GM19324 (cell line): ENCODE data around the gene KCNG4.

ENCODE experiments used
- ATAC-seq: cut with Tn5 transposase; IDR thresholded peaks from one replicate; pipeline ENCODE4 v1.9.1; 2021; ENCODE audit warnings: mild to moderate bottlenecking, moderate library complexity; ENCODE audit not compliant: unreplicated experiment, low FRiP score

Gene KCNG4

DNA sequence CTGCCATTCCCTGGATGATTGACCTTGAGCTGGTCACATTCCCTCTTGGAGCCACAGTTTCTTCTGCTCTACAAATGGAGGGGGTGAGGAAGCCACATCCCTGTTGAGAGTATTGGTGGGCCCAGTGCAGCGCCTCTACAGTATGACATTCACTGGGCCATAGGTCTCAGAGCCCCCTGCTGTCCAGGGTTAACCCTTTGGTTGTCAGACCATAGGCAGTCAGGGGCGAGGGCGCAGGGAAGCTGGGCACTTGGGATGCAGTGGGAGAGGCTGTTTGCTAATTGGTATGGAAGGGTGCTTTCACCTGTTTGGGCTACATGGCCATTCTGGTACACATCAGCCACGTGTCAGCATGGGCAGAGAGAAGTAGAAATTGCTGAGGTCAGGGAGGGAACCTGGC, 27.6 kb upstream of the KCNG4 start:
- no peak for ATAC-seq

DNA sequence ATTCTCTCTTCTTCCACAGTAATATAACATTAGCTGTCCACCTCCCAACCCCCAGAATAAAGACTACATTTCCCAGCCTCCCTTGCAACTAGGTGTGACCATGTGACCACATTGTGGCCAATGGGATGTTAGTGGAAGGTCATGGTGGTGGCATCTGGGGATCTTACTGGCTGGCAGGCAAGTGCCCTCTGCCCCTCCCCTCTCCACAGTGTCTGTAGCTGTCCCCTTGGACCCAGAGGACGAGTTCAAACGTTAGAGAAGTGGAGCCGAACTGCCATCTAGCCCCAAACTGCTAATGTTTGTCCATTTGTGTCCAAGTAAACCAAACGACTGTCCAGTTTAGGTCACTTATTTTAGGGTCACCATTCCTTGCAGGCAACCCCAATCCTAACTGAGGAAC, 26.6 kb upstream of the KCNG4 start:
- ATAC-seq = no peak

DNA sequence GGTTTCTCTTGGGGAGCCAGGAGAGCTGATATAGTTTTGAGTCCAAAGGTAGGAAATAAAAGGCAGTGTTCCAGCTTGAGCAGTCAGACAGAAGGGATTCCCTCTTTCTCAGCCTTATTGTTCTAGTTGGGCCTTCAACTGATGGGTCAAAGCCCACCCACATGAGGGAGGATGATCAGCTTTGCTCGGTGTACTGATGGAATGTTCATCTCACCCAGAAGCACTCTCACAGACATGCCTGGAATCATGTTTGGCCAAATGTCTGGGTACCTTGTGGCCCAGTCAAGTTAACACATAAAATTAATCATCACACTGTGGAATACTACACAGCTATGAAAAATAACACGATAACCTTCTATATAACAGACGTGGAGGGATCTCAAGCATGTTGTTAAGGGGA, 23.1 kb upstream of the KCNG4 start:
- no peak for ATAC-seq

DNA sequence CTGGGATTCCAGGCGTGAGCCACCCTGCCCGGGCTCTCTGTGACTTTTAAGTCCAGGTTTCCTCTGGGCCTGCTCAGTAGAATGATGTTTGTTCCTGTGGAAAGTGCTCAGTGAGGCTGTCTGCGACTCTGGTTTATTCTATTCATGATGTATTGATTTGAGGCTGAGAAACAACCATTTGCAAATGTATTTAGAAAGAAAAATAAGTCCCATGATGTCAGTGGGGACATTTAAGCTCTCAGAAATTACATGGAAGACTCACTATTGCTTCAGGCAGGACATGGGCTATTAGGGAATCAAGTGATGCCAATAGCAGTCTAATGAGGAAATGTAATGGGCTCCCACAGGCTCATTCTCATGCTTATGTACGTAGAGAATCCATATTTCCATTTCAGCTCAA, 22.2 kb upstream of the KCNG4 start:
- ATAC-seq = no peak

DNA sequence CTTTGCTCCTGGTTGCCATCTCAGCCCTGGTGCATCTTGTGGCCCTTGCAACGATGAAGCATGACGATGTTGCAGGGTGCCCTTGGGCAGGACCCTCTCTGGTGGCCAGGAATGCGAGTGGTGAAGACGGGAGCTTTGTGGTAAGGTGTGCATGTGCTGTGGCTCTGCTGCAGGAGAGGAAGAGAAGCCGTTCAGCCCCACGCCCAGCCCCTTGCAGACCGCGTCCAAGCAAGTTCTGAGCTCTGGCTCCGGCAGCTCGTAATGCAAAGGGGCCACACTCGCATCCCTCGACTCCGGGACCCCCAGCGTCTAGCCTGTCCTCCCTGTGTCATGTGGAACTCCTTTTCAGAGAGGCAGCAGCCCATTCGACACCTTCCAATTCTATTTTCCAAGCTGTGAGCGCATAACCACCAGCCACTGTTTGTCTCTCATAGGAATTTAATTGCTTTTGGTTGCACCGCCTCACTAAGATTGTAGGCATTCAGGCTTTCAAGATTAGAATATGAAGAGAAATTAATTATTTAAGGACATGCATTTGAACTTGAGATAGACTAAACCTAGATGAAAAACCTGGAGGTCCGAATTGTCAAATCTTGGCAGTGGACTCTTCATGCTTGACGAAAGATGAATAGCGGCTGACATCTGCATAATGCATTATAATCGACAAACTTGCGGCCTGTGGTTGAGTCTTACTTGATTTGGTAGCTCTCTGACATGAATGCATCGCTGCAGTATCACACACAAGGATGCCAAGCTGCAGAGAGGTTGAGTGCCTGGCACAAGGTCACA, 21.1 kb upstream of the KCNG4 start:
- ATAC-seq = no peak

DNA sequence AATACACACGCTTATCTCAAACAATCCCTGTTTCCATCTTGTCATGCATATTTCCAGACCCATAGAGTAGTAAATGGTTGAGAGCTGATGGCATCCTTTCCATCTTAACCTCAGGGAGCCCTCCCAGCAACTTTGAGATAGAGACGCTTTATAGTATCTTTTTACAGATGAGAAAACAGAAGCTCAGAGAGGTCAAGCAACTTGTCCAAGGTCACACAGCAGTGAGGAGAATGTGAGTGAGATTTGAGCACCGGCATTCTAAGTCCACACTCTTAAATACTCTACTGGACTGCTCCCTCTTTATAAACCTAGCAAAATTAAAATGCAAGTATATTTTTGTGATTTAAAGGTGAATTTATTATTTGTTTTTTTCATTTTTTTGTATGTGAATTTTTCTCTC, 19.9 kb upstream of the KCNG4 start:
- ATAC-seq = no peak

DNA sequence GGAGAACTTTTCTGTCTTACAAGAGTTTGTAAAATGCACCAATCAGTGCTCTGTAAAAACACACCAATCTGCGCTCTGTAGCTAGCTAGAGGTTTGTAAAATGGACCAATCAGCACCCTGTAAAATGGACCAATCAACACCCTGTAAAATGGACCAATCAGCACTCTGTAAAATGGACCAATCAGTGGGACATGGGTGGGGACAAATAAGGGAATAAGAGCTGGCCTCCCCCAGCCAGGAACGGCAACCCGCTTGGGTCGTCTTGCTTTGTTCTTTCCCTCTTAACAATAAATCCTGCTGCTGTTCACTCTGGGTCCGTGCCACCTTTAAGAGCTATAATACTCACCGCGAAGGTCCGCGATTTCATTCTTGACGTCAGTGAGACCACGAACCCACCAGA, 18.5 kb upstream of the KCNG4 start:
- no peak for ATAC-seq

DNA sequence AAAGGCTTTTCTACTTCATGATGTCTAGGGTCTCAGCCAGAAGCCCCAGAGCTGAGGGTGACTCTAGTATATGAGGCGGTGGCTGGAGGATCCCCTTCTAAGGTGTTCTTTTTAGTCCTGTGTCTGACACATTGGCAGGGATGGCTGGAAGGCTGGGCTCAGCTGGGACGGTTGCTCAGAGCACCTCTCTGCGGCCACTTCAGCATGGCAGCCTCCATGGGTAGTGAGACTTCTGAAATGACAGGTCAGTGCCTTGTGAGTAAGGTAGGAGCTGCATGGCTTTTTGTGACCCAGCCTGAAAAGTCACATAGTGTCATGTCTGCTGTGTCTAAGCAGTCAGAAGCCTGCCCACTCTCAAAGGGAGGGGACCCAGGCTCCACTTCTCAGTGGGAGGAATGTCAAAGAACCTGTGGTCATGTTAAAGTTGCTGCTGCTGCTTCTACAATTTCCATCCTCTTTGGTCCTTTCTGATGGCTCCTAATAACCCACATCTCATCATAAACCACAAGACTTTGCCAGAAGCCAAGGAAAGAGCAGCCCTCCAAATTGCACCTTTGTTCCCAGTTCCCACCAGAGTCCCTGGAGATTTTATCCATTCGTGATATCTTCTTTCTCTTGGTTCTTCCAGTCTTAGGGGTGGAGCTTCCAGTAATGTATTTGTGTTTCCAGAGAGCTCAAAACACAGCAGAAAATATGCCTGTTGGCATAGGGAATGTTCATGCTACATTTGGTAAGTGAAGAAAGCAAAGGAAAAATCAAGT, 15.4 kb upstream of the KCNG4 start:
- no peak for ATAC-seq

DNA sequence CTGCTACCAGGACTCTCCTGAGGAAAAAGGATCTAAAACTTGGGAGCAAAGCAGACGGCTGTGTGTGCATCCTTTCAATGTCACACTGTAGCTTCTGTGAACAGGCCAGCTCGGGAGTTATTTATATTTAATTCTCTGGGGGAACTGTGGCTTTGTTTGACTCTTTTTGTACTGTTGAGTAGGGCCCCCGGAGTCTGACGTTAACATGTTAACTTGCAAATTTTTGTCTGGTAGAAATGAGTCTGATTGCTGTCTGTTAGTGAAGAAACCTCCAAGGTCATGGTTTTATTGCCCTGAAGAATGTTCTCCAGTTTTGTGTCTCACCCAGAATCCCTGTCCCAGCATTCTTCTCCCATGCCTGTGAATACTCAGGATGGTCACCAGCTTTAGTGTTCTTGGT, 14.2 kb upstream of the KCNG4 start:
- no peak for ATAC-seq

DNA sequence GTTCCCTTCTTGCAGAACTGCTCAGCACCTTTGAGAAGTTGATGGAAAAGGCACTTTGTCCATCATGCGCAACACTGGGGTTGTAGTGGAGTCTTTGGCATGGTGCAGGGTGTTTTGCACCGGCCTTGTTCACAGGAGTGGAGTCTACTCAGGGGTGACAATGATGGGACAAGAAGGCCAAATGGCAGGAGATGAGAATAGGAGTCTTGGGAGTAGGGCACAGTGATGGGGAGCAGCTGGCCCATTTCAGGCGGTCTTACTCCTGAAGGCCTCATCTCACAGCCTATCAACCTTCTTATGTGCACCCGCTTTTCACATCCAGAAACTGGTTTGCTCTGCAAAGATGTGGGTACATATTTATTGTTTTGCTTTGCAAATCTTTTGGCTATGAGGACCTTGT, 13.4 kb upstream of the KCNG4 start:
- ATAC-seq = no peak

DNA sequence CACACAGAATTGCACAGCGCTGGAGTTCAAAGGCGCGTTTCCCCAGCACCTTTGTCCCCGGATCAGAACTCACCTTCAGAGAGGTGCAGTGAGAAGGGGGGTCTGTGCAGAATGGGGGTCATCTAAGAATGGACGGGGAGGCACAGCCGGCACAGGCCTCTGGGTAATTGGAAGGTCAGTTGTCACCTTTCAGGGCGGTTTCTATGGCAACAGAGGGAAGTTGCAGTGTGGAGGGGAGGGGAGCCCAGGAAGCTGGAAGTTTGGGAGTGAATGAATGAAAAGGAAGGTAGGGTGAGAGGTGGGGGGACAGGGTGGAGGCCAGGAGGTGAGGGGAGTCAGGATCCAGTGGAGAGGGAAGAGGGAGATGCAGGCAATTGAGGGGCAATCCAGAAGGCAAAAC, 12.4 kb upstream of the KCNG4 start:
- ATAC-seq = no peak

DNA sequence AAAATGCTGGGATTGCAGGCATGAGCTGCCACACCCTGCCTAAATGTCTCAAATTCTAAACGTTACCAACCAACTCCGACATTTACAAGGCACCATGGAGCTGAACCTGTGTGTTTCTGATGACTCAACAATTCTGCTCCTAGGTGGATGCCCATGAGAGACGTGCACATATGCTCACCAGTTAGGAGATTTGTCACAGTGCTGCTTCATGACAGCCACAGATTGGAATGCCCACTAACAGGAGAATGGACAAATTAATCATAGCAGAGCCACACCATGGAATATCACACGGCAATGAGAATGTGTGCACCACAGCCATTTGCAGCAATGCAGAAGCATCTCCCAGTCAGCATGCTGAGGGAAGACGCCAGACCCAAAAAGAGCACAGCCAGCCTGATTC, 8.0 kb upstream of the KCNG4 start:
- no peak for ATAC-seq

DNA sequence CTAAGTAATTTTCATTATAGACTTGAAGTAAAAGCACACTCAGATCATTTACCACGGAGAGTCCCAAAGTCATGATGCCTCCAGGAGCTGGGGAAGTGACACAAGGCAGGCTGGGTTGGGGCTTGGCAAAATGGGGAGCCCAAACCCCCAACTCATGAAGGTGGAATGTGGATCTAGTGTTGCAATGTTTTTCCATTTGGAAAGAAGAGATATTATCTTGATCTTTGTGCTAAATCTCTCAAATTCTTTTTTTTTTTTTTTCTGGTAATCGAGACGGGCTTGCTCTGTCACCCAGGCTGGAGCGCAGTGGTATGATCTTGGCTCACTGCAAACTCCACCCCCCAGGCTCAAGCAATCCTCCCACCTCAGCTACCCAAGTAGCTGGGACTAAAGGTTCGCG, 7.5 kb upstream of the KCNG4 start:
- ATAC-seq = no peak

DNA sequence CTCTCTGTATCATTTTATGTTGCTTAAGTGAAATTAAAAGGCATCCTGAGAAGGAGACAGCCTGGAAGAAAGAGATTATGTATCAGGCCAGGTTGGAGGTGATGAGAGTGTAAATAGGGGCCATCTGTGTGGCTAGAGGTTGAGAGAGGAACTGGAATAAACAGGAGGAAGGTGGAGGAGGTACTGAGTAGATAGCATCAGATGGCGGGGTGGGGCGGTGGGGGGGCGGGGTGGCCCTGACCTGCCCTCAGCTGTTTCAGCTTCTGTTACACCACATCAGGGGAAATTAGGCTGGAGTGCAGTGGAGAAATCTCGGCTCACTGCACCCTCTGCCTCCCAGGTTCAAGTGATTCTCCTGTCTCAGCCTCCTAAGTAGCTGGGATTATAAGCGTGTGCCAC, 6.9 kb upstream of the KCNG4 start:
- no peak for ATAC-seq

DNA sequence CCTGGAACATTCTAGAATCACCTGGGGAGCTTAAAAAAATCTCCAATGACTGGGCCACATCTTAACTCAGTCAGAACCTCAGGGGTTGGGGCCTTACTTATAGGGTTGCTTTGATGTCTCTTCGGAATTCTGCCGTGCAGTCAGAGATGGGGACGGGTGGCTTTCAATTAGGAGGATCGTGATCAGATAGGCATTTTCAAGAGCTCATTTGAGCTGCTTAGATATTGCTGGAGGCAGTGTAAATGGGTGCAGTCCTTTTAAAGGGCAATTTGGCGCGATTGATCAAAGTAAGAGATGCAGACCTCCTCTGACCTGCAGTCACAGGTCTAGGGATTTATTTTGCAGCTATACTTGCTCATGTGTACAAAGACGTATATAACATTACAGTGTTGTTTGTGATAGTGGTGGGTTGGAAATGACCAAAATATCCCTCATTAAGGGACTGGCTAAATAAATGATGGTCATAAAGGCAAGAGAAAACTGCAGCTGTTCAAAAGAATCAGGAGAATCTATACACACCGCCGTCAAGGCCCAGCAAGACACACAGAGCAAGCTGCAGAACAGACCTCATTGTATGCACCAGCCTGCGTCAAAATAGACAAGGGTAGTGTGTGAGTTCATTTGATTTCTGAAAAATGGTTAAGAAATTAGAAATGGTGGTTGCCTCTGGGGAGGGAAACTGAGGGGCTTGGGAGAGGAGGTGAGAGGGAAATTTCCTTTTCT, 6.3 kb upstream of the KCNG4 start:
- no peak for ATAC-seq

DNA sequence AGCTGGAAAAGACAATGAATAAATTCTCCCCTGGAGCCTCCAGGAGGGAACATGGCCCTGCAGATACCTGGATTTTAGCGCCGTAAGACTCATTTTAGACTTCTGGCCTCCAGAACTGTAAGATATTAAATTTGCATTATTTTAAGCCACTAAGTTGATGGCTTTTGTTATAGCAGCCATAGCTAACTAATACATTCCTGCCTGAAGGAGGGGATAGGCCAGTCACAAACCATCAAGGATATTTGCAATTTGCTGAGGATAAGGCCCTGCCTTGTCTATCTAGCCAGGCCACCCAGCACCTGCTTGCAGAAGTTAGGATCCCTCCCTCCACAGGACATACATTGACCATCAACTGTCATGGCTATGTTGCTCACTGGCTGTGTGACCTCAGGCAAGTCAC, 4.9 kb upstream of the KCNG4 start:
- ATAC-seq = no peak

DNA sequence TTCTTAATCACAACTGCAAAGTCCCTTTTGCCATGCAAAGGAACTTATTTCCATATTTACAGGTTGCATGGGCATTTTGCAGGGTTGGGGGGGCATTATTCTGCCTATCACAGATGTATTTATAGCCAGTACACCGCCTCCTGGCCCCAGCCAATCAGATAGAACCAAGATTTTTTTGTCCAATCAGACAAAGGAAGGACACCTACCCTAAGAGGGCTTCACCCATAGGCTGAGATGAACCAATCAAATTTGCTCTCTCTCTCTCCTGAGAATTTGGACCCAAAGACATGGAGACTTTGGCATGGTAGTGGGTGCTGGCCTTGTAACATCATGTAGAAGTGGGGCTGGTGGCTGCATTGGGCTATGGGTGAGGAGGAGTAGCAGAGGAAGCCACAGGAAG, 3.9 kb upstream of the KCNG4 start:
- ATAC-seq = no peak

DNA sequence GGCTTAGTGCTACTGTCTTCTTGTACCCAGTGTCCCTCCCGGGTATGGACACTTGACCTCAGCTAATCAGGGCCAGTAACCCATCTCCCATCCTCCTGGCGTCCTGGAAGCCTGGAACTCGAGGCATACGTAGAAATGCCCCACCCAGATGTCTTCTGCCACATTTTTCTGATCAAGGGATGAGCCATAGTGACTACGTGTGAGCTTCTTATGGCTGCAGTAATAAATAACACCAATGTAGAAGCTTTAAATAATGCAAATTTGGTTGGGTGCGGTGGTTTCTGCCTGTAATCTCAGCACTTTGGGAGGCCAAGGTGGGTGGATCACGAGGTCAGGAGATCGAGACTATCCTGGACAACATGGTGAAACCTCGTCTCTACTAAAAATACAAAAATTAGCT, 3.0 kb upstream of the KCNG4 start:
- no peak for ATAC-seq

DNA sequence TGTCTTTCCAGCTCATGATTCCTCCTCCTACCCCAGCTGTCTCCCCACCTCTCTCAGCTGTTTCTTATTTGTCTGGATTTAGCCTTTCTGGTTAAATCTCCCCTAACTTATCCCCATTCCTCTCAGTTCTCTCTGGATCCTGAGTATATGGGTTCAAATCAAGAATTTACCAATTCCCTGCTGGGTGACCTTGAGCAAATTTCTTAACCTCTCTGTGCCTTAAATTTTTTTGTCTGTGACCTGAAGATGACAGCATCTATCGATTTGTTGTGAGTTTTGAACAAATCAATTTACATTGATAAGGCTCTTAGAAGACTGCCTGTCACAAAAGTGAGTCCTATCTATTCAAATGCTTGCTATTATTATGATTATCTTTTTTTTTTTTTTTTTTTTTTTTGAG, 2.0 kb upstream of the KCNG4 start:
- no peak for ATAC-seq

DNA sequence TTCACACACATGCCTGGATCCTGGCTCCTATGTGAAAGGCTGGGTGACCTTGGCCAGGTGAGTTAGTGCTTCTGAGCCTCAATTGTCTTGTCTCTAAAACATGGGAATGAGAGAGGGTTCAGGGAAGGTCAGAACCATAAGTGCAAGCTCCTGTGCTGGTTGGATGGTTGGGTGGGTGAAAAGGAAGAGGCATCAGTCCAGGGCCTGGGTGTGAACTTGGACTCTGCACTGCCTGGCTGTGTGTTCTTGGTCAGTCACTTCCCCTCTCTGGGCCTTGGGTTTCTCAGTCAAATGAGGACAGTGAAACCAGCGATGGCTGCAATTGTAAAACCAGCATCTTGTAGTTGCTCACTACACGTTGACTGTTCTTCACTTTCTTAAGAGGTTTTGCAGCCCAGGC, 643 bp upstream of the KCNG4 start:
- no peak for ATAC-seq

DNA sequence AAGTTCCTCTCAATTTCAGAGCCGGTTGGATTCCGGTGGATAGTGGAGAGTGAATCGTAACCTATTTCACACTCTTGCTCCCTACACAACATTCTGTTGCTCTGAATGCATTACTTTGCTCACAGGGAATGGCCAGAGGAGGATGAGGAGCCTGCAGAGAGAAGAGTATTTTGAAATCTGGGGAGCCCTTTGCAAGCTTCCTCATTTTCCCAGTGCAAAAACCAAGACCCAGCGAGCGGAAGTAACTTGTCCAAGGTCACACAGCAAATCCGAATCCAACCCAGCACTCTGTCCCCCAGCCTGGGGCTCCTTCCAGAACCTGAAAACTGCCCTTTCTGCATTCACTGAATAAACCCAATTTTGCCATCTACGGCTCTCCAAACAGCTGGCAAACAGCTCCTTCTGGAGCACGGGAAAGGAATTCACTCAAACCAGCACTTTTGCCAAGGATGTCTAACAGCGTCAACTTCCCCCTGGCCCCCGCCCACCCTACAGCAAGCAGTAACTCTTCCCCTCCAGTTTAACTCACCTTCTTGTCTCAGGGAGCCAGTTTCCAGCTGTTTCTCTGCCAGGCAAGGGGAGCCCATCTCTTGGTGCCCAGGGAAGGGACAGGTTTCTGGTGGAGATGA, 557 bp downstream of the KCNG4 start:
- no peak for ATAC-seq
